ENCODE data around the gene CNTRL. TPM values are rescaled to one million over a fixed set of nuclear protein-coding genes. Genes with fewer than 3 reads are reported as not detected.
A peak's percentile ranks its signal among the peaks of the same experiment; 100 is the strongest.
"Not testable (repeated sequence)": the region's sequence is repeated elsewhere in the genome, so short reads cannot be mapped to it uniquely, and the experiment has no call there.

Gene CNTRL
- total RNA-seq, 2 experiments from 2014 or later: 57.1 to 58.0 TPM

DNA sequence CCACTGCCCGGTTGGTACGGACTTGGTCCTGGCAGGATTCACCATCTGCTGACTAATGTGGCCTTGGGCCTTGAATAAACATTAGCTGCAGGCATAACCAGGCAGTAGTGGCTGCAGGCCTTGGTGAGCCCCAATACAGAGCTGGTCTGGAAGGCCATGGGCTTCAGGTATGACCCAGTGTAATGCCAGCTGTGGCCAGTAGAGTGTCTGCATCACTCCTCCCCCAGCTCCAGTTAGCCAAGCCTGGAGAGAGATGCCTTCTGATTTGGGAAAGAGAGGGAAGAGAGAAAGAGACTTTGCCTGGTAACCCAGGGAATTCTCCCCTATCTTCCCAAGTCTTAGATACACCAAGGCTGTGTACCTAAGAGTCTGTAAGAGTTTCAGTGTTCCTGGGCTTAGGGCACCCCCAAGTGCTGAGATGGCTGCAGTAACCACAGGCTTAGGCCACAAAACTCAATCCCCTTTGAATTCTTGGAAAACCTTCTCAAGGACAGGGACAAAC lies 19.1 kb upstream of the CNTRL start:
- no peak for DNase-seq
- no peaks in the 10 kb centered on the region for H3K4me1 Mint-ChIP-seq
- peaks cover 4% of the 10 kb centered on the region for H3K36me3 Mint-ChIP-seq
- H3K9me3 Mint-ChIP-seq: peaks cover 8% of the 10 kb centered on the region
- no peak overlapping the region for H3K27ac Mint-ChIP-seq
- no peak overlapping the region for H3K4me3 Mint-ChIP-seq
- H3K27me3 Mint-ChIP-seq: no peaks in the 10 kb centered on the region

DNA sequence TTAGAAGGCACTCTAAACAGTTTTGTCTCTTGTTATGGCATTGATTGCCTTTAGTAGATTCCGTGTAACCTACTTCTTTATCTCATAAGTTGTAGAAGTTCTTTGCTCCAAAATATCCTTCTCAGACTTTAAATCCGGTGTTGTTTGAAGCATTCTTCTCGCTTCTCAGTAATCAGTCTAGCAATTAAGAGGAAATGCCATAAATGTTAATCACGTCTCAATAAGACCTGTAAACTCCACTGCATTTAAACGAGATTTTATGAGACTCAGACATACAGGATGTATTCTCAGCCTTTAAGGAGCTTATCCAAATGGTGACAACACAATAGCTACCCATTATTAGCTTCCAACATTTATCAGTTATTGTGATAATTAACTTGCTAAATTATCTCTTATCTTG lies 16.9 kb upstream of the CNTRL start:
- Mint-ChIP-seq H3K27me3 (no peaks in the 10 kb centered on the region), H3K4me1 (peaks cover 2% of the 10 kb centered on the region), H3K36me3 (peaks cover 4% of the 10 kb centered on the region), H3K4me3 (no peak overlapping the region), H3K27ac (no peak overlapping the region), H3K9me3 (peaks cover 8% of the 10 kb centered on the region)
- no peak for DNase-seq

DNA sequence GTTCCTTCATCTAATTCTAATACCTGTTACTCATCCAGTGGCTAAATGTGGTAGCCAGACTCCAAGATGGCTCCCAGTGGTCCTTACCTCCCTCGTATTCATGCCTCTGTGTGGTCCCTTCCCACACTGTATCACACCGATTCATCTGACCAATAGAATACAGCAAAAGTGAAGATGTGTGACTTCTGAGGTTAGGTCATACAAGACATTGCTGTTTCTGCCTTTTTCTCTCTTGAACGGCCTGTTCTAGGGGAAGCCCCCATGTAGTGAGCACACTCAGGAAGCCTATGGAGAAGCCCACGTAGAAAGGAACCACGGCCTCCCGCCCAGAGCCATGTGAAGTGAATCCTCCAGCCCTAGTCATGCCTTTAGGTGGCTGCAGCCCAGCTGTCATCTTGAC lies 15.2 kb upstream of the CNTRL start:
- Mint-ChIP-seq H3K4me1 (peaks cover 6% of the 10 kb centered on the region), H3K36me3 (peaks cover 4% of the 10 kb centered on the region), H3K9me3 (peaks cover 8% of the 10 kb centered on the region), H3K4me3 (no peak overlapping the region), H3K27ac (no peak overlapping the region), H3K27me3 (no peaks in the 10 kb centered on the region)
- no peak for DNase-seq

DNA sequence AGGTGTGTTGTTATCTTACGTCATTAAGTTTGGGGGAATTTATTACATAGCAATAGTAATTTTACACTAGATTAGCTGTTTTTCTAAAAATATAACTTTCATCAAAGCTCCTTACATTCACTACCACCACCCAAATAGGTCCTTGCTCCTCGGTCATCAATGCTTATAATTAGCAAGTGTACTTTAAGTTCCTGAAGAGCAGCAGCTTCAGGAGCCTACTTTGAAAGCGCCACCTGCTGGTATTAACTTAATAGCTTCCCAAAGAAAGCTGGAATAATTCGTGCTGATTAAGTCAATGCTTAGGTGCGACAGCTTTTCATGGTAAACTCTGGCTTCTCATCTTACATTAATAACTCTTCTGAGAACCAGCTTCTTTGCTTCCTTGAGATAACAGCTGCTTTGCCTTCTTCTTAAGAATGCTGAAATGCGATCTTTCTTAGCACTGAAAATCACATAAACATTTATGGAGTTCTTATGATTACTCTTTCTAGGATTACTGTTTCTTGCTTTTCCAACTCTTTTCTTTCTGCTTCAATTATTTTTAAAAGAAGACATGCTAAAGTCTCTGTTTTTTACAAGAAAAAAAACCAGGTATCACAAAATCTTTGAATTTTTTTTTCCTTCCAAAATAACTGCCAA lies 14.6 kb upstream of the CNTRL start:
- Mint-ChIP-seq H3K27me3 (no peaks in the 10 kb centered on the region), H3K27ac (no peak overlapping the region), H3K4me3 (no peak overlapping the region), H3K4me1 (peaks cover 6% of the 10 kb centered on the region), H3K9me3 (peaks cover 8% of the 10 kb centered on the region), H3K36me3 (peaks cover 4% of the 10 kb centered on the region)
- DNase-seq: no peak

DNA sequence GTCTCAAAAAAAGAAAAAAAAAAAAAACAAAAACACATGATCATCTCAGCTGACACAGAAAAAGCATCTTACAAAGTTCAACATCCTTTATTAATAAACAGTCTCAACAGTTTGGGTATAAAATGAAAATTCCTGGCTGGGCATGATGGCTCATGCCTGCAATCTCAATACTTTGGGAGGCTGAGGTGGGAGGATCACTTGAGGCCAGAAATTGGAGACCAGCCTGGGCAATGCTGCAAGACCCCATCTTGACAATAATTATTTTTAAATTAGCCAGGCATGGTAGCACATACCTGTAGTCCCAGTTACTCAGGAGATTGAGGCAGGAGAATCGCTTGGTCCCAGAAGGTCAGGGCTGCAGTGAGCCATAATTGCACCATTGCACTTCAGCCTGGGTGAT lies 7.9 kb upstream of the CNTRL start:
- Mint-ChIP-seq H3K36me3 (peaks cover 20% of the 10 kb centered on the region), H3K27ac (no peak overlapping the region), H3K4me3 (no peak overlapping the region), H3K27me3 (no peaks in the 10 kb centered on the region), H3K4me1 (peaks cover 15% of the 10 kb centered on the region), H3K9me3 (peaks cover 19% of the 10 kb centered on the region)
- DNase-seq: no peak

DNA sequence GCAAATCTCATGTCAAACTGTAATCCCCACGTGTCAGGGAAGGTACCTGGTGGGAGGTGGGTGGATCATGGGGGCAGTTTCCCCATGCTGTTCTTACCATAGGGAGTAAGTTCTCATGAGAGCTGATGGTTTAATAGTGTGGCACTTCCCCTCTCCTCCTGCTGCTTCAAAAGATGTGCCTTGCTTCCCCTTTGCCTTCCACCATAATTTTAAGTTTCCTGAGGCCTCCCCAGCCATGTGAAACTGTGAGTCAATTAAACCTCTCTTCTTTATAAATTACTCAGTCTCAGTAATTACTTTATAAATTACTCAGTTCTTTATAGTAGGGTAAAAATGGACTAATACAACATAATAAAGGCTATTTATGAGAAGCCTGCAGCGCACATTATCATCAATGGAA lies 7.1 kb upstream of the CNTRL start:
- Mint-ChIP-seq H3K27ac (peak overlapping the region; percentile 3), H3K4me3 (no peak overlapping the region), H3K9me3 (peaks cover 19% of the 10 kb centered on the region), H3K27me3 (no peaks in the 10 kb centered on the region), H3K4me1 (peaks cover 21% of the 10 kb centered on the region), H3K36me3 (peaks cover 20% of the 10 kb centered on the region)
- DNase-seq: no peak

DNA sequence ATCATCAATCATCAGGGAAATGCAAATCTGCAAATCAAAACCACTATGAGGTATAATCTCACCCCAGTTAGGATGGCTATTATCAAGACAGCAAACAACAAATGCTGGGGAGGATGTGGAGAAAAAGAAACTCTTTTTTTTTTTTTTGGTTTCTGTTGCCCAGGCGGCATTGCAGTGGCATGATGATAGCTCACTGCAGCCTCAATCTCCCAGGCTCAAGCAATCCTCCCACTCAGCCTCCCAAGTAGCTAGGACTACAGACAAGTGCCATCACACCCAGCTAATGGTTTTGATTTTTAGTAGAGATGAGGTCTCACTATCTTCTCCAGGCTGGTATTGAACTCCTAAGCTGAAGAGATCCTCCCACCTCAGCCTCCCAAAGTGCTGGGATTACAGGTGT lies 5.4 kb upstream of the CNTRL start:
- Mint-ChIP-seq H3K27ac (no peak overlapping the region), H3K36me3 (peaks cover 20% of the 10 kb centered on the region), H3K4me1 (peaks cover 26% of the 10 kb centered on the region), H3K9me3 (peaks cover 19% of the 10 kb centered on the region), H3K27me3 (no peaks in the 10 kb centered on the region), H3K4me3 (no peak overlapping the region)
- no peak for DNase-seq

DNA sequence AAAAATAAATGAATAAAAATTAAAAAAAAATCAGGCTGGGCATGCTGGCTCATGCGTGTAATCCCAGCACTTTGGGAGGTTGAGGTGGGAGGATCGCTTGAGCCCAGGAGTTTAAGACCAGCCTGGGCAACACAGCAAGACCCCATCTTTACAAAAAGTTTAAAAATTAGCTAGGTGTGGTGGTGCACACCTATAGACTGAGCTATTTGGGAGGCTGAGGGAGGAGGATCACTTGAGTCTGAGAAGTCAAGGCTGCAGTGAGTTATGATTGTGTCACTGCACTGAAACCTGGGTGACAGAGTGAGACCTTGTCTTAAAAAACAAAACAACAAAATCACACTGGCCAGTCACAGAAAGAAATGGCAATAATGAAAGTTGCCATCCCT lies 3.4 kb upstream of the CNTRL start:
- H3K27me3 Mint-ChIP-seq: no peaks in the 10 kb centered on the region
- no peak for DNase-seq
- peak overlapping the region; percentile 99 for H3K4me3 Mint-ChIP-seq
- peak overlapping the region; percentile 91 for H3K27ac Mint-ChIP-seq
- H3K9me3 Mint-ChIP-seq: peaks cover 19% of the 10 kb centered on the region
- peaks cover 33% of the 10 kb centered on the region for H3K4me1 Mint-ChIP-seq
- peaks cover 24% of the 10 kb centered on the region for H3K36me3 Mint-ChIP-seq

DNA sequence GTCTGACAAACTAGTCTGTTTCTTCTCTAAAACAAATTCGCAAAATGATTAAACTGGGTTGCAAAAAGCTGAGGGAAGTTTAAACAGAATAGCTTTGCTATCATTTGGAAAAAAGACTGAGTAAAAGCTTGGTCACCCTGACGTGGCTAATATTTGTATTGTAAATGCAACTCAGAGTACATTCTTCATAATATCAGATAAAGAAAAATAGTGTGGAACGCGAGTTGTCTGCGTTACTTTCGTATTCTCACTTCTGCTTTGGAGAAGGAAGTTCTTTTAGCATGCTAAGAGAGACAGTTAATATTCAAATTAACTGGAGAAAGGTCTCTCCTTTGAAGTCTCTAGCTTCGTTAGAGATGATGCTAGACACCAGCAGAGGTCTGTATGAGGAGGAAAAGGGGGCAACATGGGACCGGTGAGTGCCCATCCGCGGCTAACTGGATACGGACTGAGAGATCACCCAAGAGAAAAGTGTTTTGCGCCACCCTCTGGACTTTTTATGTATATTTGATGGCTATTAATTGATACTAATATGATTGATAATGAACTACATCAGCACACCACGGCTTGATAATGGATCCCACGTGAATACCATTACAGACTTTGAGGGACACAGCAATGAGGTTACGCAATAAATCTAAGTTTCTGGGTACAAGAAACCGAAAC lies 2.9 kb upstream of the CNTRL start:
- Mint-ChIP-seq H3K4me3 (peak overlapping the region; percentile 99), H3K27ac (peak overlapping the region; percentile 91), H3K27me3 (no peaks in the 10 kb centered on the region), H3K4me1 (peaks cover 38% of the 10 kb centered on the region), H3K9me3 (peaks cover 19% of the 10 kb centered on the region), H3K36me3 (peaks cover 21% of the 10 kb centered on the region)
- peak; percentile 13 for DNase-seq

DNA sequence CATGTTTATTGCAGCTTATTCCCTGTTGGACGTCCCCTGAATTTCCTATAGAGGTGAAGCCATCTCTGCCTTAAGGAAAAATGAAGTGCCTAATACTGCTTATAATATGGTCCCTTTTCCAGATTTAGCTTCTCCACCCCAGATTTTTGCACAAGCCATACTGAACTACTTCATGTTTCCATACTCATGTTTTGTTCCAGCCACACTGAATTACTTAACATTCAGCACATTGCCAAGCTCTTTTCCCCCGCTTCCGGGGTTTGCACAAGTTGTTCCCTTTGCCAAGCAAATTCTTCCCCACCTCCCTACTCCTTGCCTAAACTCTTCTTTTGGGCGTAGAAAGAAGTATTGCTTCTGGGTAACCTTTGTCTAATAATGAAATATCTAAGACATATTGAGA lies 1.7 kb upstream of the CNTRL start:
- Mint-ChIP-seq H3K4me3 (peak overlapping the region; percentile 99), H3K36me3 (peaks cover 15% of the 10 kb centered on the region), H3K27me3 (no peaks in the 10 kb centered on the region), H3K9me3 (peaks cover 13% of the 10 kb centered on the region), H3K4me1 (peaks cover 41% of the 10 kb centered on the region), H3K27ac (no peak overlapping the region)
- DNase-seq: no peak

DNA sequence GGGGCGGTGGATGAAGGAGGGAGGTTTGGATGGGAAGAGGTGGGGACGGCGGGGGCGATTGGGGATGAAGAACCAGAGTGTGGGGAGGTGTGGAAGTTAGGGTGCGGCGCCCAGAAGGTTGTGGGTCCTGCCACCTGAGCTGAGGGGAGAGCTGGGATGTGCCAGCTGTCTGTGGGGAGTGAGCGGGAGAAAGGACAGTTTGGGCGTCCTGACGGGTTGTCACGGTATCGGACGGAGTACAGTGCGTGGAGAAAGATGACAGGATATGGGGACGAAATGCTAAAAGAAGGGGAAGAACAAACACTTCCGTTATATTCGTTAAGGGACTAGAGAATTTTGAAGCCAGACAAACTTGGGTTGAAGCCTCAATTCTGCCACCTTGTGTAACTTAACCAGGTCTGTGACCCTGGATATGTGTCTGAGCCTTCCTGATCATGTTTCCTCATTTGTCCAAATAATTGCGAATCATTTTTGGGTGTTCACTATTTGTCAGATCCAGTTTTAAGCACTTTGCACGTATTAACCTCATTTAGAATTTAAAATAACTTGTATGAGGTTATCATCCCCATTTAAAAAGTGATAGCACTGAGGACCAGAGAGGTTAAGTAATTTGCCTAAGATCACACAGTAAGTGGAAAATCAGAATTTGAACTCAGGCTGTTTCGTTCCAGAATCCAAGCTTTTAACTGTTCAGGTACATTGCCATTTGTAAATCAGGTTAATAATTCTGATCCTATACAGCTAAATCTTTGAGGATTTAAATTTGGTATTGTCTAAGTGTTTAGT lies 689 bp downstream of the CNTRL start:
- peaks cover 8% of the 10 kb centered on the region for H3K36me3 Mint-ChIP-seq
- peaks cover 3% of the 10 kb centered on the region for H3K9me3 Mint-ChIP-seq
- H3K27me3 Mint-ChIP-seq: no peaks in the 10 kb centered on the region
- H3K27ac Mint-ChIP-seq: peak overlapping the region; percentile 95
- no peak for DNase-seq
- peak overlapping the region; percentile 99 for H3K4me3 Mint-ChIP-seq
- peaks cover 42% of the 10 kb centered on the region for H3K4me1 Mint-ChIP-seq

DNA sequence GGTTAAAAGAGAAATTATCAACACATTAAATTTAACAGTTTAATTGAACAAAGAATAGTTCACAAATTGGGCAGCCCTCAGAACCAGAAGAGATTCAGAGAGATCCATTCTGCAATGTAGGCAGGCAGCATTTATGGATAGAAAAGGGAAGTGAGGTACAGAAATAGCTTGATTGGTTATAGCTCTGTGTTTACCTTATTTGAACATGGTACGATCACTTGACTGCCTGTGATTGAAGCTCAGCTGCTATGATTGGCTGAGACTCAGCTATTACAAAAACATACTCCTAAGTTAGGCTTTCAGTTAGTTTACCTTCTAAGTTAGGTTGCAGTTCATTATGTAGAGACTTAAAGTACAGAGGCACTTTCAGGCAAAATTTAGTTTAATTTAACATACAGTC lies 7.3 kb downstream of the CNTRL start:
- H3K9me3 Mint-ChIP-seq: no peaks in the 10 kb centered on the region
- no peak overlapping the region for H3K4me3 Mint-ChIP-seq
- peaks cover 24% of the 10 kb centered on the region for H3K36me3 Mint-ChIP-seq

DNA sequence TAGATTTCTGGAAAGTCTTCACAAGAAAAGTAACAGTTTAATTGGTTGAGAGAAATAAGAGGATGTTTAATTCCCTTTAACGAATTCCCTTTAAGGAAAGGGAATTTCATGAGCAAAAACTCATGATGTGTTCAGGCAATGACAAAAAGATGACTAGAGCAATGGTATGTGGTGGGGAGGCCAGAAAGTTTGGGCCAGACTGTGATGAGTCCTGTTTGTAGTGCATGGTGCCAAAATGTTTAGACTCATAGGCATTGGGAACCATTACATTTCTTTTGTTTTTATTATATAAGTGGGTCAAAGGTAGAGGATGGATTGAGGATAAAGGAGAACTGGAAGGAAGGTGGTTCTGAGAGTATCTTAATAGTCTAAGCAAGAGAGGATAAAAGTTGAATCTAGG lies 10.9 kb downstream of the CNTRL start:
- Mint-ChIP-seq H3K27ac (no peak overlapping the region), H3K4me3 (no peak overlapping the region), H3K9me3 (no peaks in the 10 kb centered on the region), H3K36me3 (peaks cover 33% of the 10 kb centered on the region), H3K27me3 (no peaks in the 10 kb centered on the region), H3K4me1 (peaks cover 14% of the 10 kb centered on the region)
- no peak for DNase-seq

More for the DNA sequence above, 7.3 kb downstream of the CNTRL start:
- no peak overlapping the region for H3K27ac Mint-ChIP-seq
- peaks cover 10% of the 10 kb centered on the region for H3K4me1 Mint-ChIP-seq
- DNase-seq: no peak
- H3K27me3 Mint-ChIP-seq: no peaks in the 10 kb centered on the region

DNA sequence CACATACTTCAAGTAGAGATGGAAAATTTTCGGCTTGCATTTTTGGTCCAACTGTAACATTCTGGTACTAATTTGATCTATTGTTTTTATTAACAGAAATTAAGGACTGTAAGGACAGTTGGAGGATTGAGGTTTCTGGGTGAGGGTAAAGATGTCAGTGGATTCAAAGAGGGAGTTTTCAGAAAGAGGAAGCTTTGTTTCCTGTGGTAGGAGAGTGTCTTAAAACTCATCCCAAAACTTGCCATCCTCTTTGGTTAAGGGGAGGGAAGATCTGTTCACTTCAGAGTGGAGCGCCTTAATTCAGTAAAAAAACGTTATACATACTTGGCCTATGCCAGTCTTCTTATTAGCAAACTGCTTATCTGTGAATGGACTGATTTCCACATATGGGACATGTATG lies 13.8 kb downstream of the CNTRL start:
- no peak overlapping the region for H3K4me3 Mint-ChIP-seq
- H3K9me3 Mint-ChIP-seq: no peaks in the 10 kb centered on the region
- H3K36me3 Mint-ChIP-seq: peaks cover 38% of the 10 kb centered on the region
- no peaks in the 10 kb centered on the region for H3K27me3 Mint-ChIP-seq
- H3K4me1 Mint-ChIP-seq: peaks cover 14% of the 10 kb centered on the region
- no peak for DNase-seq
- peak overlapping the region; percentile 6 for H3K27ac Mint-ChIP-seq

DNA sequence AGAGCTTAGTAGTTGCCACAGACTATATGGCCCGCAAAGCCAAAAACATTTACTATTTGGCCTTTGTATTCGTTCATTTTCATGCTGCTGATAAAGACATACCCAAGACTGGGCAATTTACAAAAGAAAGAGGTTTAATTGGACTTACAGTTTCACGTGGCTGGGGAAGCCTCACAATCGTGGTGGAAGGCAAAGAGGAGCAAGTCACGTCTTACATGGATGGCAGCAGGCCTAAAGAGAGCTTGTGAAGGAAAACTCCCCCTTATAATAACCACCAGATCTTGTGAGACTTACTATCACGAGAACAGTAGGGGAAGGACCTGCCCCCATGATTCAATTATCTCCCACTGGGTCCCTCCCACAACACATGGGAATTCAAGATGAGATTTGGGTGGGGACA lies 16.0 kb downstream of the CNTRL start:
- not testable (repeated sequence) for DNase-seq, H3K27me3 Mint-ChIP-seq, H3K9me3 Mint-ChIP-seq, H3K4me1 Mint-ChIP-seq, H3K27ac Mint-ChIP-seq, H3K4me3 Mint-ChIP-seq
- H3K36me3 Mint-ChIP-seq: peaks cover 32% of the 10 kb centered on the region

Measured in activated naive CD8-positive, alpha-beta T cell treated with anti-CD3 and anti-CD28 coated beads for 36 hours (primary cell).